Measurements from ENCODE around the gene HOXA4.

The HOXA4 gene

DNA sequence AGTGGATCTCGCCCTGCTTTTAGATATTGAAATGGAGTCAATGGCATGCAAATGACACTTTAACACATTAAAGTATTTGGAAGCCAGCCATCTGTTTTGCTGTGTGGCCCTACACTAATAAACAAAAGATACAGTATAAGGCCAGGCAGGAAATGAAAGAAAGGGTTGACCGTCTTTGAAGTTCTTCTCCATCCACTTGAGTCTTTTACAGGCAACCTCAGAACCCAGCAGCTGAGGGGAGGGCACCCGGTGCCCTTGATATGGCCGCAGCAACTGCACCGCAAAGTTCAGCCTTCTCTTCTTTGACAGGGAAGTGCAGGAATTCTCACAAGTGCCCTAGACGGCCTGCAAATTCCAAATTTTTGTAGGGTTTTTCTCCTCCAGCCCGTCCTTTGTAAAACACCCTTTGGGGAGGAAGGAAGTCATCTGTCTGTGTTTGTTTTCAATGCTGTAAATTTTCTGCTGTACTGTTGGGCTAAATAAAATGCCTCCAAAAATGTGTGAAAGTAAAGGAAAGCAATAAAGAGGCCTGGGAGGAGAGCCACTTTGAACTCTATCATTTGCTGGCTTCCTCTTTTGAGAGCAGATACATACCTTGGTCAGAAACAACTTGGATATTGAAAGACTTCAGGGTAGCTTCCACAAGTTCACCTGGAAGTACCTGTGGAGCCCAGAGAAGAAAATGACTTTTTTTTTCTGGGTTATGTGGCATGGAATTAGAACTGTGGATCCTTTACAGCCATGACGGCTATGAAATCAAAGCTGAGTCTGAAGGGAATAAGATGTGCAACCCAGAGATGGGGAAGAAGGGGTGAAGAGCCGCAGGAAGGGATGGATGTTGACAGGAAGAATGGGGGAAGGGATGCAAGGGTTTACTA, 38.4 kb downstream of the HOXA4 start:
- DNase-seq (ENCODE audit: low spot score): no peak
- ChIA-PET POLR2A (ENCODE audit: low non-redundant PET) (no interaction called here), CTCF (interaction anchor here (0.9 kb wide), 1 partner anchor 370 kb away, joined by 3 read pairs; no protein-coding TSS in a partner anchor)
- H3K27ac ChIP-seq: no peak overlapping the region
- TF ChIP-seq, protein P1, sequence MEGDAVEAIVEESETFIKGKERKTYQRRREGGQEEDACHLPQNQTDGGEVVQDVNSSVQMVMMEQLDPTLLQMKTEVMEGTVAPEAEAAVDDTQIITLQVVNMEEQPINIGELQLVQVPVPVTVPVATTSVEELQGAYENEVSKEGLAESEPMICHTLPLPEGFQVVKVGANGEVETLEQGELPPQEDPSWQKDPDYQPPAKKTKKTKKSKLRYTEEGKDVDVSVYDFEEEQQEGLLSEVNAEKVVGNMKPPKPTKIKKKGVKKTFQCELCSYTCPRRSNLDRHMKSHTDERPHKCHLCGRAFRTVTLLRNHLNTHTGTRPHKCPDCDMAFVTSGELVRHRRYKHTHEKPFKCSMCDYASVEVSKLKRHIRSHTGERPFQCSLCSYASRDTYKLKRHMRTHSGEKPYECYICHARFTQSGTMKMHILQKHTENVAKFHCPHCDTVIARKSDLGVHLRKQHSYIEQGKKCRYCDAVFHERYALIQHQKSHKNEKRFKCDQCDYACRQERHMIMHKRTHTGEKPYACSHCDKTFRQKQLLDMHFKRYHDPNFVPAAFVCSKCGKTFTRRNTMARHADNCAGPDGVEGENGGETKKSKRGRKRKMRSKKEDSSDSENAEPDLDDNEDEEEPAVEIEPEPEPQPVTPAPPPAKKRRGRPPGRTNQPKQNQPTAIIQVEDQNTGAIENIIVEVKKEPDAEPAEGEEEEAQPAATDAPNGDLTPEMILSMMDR (conservative IDR thresholded peaks at IDR 0.05; ENCODE audit: low read depth): no peak

DNA sequence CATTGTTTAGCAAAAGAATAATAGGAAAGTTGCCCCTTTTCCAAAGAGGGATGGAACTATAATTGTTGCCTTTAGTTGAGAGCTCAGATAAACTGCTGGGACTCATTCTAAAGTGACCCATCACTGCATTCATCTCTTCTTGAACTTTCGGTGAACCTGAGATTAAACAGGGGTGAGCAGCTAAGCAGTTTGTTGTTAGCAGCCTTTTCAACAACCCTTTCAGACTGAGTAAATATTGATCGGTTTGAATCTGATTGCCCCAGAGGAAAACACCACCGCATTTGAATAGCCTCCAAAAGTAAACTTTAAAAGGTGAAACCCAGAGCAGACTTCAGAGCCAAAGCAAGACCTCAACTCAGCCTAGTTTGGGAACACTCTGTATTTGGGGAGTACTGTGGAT, 39.5 kb downstream of the HOXA4 start:
- TF ChIP-seq, protein P1 (conservative IDR thresholded peaks at IDR 0.05; ENCODE audit: low read depth): no peak
- no peak for DNase-seq (ENCODE audit: low spot score)
- ChIA-PET POLR2A (ENCODE audit: low non-redundant PET) (no interaction called here), CTCF (interaction anchor here (0.6 to 0.9 kb wide), 5 partner anchors 26 to 683 kb away, joined by 3 to 4 read pairs (median 3); no protein-coding TSS in a partner anchor)
- no peak overlapping the region for H3K27ac ChIP-seq

DNA sequence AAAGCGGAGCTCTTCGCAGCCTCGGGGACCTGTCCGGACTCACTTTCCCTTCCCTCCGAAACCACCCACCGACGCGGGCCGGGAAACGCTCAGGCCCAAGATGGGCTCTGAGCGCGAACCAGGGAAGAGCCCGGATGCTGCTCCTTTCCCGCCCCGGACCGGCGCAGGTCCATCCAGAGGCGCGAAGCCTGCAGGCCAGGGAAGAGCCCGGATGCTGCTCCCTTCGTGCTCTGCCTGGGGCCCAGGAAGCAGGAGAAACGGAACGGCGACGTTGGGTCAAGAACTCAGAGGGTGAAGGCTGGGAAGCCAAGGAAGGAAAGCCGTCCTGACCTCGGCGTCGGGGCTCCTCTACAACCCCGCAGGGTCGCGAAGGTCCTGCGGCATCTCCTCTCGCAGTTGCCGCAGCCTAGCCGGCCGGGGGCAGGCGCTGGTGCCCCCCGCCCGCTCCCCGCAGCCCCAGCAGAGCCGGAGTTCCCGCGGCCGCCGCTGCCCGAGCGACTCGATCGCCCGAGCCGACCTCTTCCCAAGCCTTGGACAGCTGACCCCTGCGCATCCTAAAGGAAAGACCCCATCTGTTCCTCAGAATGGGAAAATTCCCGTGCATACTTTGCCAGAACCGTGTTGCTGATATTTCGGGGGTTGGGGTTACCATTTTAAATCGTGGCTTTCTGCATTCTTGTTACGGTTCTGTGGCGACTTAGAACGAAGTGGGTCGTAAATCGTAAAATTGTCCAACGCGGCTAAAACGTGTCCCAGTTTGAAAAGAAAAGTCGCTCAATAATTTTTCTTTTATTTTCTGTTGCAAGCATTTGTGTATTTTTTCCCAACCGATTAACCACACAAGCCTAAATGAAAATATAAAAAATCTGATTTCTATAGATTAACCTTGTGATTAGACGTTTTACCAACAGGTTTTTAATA, 42.3 kb downstream of the HOXA4 start:
- H3K27ac ChIP-seq: no peak overlapping the region
- ChIA-PET CTCF (no interaction called here), POLR2A (ENCODE audit: low non-redundant PET) (no interaction called here)
- TF ChIP-seq, protein P1 (conservative IDR thresholded peaks at IDR 0.05; ENCODE audit: low read depth): no peak
- no peak for DNase-seq (ENCODE audit: low spot score)

DNA sequence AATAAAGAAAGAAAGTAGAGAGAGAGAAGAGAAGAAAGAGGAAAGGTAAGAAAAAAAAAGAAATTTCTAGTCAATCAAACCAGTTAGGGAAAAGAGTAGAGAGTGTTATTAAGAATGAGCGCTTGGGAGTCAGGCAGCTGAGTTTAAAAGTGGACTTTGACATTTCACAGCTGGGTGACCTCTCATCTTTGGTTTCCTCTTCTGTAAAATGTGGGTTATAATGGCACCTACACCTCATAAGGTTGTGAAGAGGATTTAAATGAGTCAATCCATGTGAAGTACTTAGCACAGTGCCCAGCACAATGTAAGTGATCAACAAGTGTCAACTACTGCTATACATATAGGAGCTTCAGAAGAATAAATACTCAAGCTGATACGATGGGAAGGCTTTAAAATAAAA, 46.9 kb downstream of the HOXA4 start:
- ChIA-PET POLR2A (ENCODE audit: low non-redundant PET) (no interaction called here), CTCF (interaction anchor here (0.6 to 1.1 kb wide), 2 partner anchors 15 to 76 kb away, joined by 3 to 5 read pairs; no protein-coding TSS in a partner anchor)
- no peak overlapping the region for H3K27ac ChIP-seq
- DNase-seq (ENCODE audit: low spot score): no peak
- TF ChIP-seq, protein P1 (conservative IDR thresholded peaks at IDR 0.05; ENCODE audit: low read depth): no peak

DNA sequence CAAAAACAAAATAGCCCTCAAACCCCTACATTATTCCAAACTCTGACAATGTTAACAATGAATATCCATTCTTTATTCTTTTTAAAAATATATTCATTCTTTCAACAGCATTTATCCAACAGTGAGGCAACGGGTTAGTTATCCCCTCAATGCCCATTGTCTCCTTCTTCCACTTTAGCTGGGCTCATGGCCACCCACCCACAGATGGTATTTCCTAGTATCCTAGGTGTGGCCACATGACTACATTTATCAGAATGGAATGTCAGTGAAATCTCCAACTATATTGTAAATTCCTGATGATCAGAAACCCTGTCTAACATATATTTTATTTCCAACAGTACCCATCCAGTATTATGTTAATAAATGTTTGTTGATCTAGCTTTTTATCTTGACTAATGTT, 48.4 kb downstream of the HOXA4 start:
- peak overlapping the region; percentile 77 for H3K27ac ChIP-seq
- ChIA-PET POLR2A (ENCODE audit: low non-redundant PET) (no interaction called here), CTCF (no interaction called here)
- TF ChIP-seq, protein P1 (conservative IDR thresholded peaks at IDR 0.05; ENCODE audit: low read depth): no peak
- peak; percentile 79 for DNase-seq (ENCODE audit: low spot score)

DNA sequence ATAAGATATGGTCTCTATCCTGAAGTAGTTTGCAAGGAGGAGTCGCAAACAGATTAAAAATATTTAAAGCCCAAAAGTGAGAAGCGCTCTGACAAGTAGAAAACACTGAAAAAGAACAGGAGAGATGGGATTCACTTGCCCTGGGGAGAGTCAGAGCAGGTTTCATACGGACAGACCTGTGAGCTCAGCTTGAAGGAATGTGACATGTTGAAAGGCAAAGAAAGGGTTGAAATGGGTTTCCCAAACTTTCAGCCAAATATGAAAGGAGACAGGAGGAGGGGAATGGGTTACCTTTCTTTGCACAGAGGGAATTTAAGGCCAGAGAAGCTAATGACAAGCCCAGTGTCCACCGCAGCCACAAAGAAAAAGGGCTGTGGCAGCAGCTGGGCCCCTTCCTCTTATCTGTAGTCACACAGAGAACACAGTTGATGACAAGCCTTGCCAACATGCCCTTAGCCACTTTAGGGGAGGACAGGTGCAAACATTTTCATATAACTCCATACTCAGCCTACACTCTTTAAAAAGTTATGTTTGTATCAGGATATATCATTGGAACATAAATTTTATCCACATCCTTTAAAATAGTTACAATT, 49.6 kb downstream of the HOXA4 start:
- peak; percentile 86 for DNase-seq (ENCODE audit: low spot score)
- H3K27ac ChIP-seq: peak overlapping the region; percentile 81
- TF ChIP-seq, protein P1 (conservative IDR thresholded peaks at IDR 0.05; ENCODE audit: low read depth): no peak
- ChIA-PET POLR2A (ENCODE audit: low non-redundant PET) (no interaction called here), CTCF (no interaction called here)
